ENCODE data around the gene SH3PXD2A. TPM values are rescaled to one million over a fixed set of nuclear protein-coding genes. Genes with fewer than 3 reads are reported as not detected.

SH3PXD2A gene
- total RNA-seq, 1 donor from 2014 or later: 50.3 TPM

- no peak for DNase-seq (ENCODE audit: low spot score)
Observed at GRCh38 chr10:103724771-103725170, 130.6 kb downstream of the SH3PXD2A start.

GRCh38 chr10:103724074-103724473 is 131.3 kb downstream of the SH3PXD2A start:
- no peak for DNase-seq (ENCODE audit: low spot score)

DNA sequence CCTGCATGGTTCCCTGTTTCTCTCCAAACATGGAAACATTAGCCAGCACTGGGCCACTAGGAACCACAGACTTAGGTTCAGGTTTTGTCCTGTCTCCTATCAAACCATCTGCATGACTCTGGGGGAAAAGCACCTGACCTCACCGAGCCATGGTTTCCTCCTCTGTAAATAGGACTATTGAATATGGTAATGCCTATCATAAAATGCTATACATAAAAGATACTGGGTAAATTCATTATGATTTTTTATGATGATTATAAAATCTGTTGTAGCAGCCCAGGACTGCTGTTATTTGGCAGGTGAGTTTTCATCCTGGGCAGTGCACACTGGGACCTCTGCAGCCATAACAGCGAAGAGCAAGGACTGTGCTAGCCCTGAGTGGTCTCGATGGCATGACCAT is 131.8 kb downstream of the SH3PXD2A start:
- DNase-seq (ENCODE audit: low spot score): no peak

DNA sequence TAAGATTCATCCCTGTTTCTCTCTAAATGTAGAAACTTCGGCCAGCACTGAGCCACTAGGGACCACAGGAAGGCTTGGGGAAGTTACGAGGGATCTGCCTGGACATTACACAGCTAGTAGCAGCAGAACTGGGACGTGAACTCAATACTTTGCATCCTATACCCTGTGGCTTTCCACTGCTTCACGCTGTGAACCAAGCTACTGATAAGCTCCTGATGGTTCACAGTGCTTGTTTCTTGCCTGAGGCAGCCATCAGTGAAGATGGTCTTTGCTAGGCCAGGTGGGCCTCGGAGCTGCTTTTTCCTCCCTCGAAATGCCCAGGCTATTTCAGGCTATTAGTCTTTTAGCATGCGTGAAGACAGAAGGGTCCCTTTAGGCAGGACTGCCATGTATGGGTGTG is 132.7 kb downstream of the SH3PXD2A start:
- no peak for DNase-seq (ENCODE audit: low spot score)

GRCh38 chr10:103720964-103721335 is 134.4 kb downstream of the SH3PXD2A start:
- DNase-seq (ENCODE audit: low spot score): no peak

DNA sequence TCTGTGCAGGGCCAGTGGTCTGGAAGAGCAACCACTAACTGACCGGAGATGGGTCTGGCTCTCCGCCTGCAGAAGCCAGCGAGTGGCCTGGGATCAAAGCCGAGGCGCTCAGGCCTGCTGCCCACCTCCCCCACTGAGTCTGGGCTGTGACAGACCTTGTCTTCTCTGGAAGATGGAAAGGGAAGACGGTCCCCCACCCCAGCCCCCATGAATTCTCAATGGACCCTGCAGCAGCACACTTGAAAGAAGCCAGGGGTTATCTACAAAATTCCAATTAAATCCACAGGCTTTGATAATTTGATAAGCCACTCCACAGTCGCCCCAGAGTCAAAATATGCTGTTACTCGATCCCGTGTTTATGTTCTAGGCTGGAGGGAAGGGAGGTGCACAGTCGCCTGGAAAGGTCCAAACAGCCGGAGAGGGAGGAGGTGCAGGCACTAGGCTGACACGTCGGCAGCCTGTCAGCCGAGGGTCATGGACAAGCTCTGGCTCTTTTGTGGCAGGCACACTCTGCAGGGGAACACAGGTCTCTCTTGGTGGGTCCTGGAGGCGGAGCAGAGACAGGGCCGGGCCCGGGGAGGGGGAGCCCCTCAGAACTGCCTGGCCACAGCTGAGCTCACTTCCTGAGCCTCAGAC is 134.9 kb downstream of the SH3PXD2A start:
- DNase-seq (ENCODE audit: low spot score): no peak

DNA sequence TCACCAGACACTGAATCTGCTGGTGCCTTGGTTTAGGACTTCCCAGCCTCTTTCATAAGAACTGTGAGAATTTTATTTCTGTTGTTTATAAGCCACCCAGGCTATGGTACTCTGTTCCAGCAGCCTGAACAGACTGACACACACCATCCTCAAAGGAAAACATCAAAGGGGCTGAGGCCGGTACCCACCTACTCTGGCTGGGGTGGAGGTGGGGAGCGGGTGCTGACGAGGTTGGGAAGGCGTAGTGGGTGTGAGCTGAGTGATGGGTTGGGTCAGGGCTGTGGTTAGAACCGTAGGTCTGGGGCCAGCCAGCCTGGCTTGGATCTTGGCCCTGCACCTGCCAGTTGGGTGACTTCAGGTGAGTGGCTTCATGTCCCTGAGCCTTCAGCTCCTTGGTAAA is 136.3 kb downstream of the SH3PXD2A start:
- no peak for DNase-seq (ENCODE audit: low spot score)

GRCh38 chr10:103718247-103718620 is 137.1 kb downstream of the SH3PXD2A start:
- DNase-seq (ENCODE audit: low spot score): no peak

- no peak for DNase-seq (ENCODE audit: low spot score)
Observed at GRCh38 chr10:103717341-103718246, 137.8 kb downstream of the SH3PXD2A start.

DNA sequence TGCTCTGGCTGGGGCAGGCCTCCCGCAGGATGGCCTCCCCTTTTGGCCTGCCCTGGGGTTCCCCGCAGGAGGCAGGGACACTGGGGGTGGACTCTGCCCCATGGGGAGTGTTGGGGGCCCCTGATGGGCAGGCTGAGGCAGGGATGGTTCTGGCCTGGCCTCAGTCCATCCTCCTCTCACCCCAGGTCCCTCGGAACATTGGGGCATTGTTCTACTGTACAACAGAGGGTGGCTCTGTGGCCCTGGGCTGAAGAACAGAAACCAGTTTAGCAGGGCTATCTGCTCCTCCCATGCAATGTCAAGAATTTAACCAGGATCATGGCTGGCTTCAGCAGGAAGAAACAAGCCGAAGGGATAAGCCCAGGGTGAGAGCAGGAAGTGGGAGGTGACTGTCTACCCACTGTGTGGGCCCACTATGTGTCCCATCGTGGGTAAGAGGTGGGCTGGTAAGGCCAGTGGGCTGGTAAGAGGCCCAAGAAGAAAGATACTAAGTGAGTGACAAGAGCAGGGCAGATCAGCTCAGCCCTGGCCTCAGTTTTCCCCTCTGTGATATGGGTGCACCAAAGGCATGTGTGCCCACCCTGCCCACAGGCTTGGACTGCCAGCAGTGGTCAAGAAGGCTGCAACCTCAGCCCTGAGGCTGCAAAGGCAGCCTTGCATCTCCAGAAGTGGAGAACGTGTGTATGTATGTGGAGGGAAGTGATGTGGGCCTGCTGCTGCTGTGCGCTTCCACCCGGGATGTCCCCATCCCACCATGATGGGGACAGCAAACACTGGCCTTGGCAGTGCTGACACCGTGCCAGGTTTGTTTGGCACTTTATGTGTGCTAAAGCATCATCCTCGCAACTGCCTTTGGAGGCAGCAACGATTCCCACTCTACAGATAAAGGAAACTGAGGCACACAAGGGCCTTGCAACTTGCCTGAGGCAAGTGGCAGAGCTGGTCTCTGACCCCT is 138.9 kb downstream of the SH3PXD2A start:
- peak; percentile 69 for DNase-seq (ENCODE audit: low spot score)

DNA sequence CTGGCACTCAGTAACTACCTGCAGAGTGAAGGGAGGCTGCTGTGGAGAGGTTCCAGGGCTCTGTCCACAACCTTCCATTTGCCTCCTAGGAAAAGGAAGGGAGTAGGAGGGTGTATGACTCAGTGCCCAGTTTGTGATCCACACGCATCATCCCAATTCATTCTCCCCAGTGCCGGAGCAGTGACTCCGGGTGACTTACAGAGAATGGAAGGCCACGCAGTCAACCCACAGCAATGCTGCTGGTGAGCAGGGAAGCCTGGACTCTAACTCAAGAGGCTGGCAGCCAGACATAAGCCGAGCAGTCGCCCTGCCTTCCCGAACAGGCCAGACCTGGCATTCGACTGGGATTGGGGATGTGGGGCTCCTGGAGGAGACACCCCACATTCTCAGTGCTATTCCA is 139.9 kb downstream of the SH3PXD2A start:
- no peak for DNase-seq (ENCODE audit: low spot score)

- no peak for DNase-seq (ENCODE audit: low spot score)
Observed at GRCh38 chr10:103714232-103714891, 141.0 kb downstream of the SH3PXD2A start.

GRCh38 chr10:103713676-103714075 is 141.7 kb downstream of the SH3PXD2A start:
- no peak for DNase-seq (ENCODE audit: low spot score)

DNA sequence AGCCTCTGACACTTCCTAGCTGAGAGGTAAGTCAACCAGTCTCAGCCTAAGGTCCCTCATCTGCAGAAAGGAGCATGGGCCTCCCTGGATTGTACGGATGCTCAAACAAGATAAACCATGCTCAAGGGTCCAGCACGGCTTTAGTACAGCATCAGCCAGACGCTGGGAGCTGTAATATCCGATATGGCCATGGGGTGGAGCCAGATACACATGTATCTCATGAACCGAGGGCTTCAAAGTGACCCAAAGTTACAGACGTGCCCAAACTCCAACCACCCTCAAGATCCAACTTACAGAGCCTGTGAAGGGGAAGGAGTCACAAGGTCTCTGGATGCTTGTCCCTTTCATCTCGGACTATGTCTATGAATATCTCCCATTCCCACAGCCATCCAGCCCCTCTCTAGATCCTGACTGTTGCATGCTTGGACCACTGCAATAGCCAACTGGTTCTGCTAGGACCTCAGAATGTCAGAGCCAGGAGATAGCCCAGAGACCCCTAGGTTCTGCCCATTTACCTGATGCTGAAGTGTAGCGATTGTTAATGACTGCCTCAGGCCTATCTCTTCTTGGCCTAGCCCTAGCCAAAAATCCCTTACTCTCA is 142.4 kb downstream of the SH3PXD2A start:
- DNase-seq (ENCODE audit: low spot score): peak; percentile 87

GRCh38 chr10:103712146-103712545 is 143.2 kb downstream of the SH3PXD2A start:
- no peak for DNase-seq (ENCODE audit: low spot score)

- DNase-seq (ENCODE audit: low spot score): no peak
Observed at GRCh38 chr10:103711351-103711994, 143.9 kb downstream of the SH3PXD2A start.

GRCh38 chr10:103710490-103710889 is 144.9 kb downstream of the SH3PXD2A start:
- no peak for DNase-seq (ENCODE audit: low spot score)

DNA sequence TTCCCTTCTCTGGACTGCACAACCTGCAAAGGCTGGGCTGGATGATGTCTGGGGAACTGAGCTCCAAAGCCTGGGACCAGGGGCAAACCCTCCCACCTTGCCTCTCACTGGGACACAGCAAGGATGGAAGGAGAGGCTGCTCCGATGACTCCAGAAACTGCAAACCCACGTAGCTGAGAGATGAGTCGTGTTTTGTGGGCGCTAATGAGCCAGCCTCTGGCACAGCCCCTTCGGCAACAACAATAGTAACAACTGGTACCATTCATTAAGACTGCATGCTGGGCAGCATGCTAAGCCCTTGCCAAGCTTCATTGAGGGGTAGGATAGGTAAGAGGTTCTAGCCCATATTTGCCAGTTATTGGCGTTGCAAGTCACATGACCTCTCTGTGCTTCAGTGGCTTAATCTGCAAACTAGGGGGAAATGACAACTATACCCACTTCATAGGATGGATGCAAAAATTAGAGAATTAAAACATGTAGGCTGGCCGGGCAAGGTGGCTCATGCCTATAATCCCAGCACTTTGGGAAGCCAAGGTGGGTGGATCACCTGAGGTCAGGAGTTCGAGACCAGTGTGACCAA is 145.9 kb downstream of the SH3PXD2A start:
- DNase-seq (ENCODE audit: low spot score): no peak

- no peak for DNase-seq (ENCODE audit: low spot score)
Observed at GRCh38 chr10:103708627-103709288, 146.6 kb downstream of the SH3PXD2A start.
